IgD-negative memory B cell (primary cell): ENCODE data around the gene SEC23IP. TPM values are rescaled to one million over a fixed set of nuclear protein-coding genes. Genes with fewer than 3 reads are reported as not detected.

Source experiments
- H3K27ac Mint-ChIP-seq, 3 donors: one replicate each; pipeline ENCODE4 v1.8.0; 2020 to 2022; ENCODE audit warnings: mild to moderate bottlenecking in 3 of 3, mixed read lengths in 3 of 3, moderate library complexity in 1 of 3
- H3K27me3 Mint-ChIP-seq: one replicate; pipeline ENCODE4 v1.8.0; 2021; ENCODE audit warnings: mixed read lengths
- H3K36me3 Mint-ChIP-seq: one replicate; pipeline ENCODE4 v1.8.0; 2020; ENCODE audit warnings: mild to moderate bottlenecking, mixed read lengths
- H3K4me1 Mint-ChIP-seq, 3 donors: one replicate each; pipeline ENCODE4 v1.8.0; 2020 to 2022; ENCODE audit warnings: mixed read lengths in 3 of 3, mild to moderate bottlenecking in 1 of 3
- H3K4me3 Mint-ChIP-seq, 4 donors: one replicate each; pipeline ENCODE4 v1.8.0; 2020 to 2022; ENCODE audit warnings: mild to moderate bottlenecking in 4 of 4, mixed read lengths in 4 of 4, moderate library complexity in 3 of 4
- H3K9me3 Mint-ChIP-seq, 3 donors: one replicate each; pipeline ENCODE4 v1.8.0; 2020 to 2021; ENCODE audit warnings: mixed read lengths in 3 of 3, mild to moderate bottlenecking in 1 of 3
- polyA plus RNA-seq: library from polyadenylated mRNA; unstranded; fragments of 300-500 nt; fragmentation: Illumina TruSeq; gene quantifications from one replicate; pipeline ENCODE4 v1.2.3, GENCODE V29; 2021

The SEC23IP gene
- polyA plus RNA-seq, 1 donor from 2014 or later, result 42.4 TPM

DNA sequence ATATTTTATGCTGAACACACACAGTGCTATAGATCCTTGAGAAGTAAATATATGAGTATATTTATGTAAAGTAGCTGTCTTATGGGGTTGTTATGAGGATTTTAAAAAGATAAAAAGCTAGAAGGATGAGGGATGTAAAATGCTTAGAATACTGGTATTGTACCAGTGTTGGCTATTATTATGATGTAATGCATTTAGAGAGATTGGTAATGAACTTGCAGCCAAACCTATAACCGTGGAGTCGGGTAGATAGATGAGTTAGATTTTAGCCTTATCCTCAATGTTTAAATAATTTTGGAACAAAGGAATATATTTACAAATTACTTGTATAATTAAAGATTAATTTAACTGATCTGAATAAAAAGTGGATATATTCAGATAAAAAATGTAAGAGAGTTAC, 99.3 kb downstream of the SEC23IP start:
- no peak overlapping the region for H3K4me3 Mint-ChIP-seq
- H3K36me3 Mint-ChIP-seq, result no peaks in the 10 kb centered on the region
- H3K9me3 Mint-ChIP-seq, result peaks cover 2 to 13% (median 4%) of the 10 kb centered on the region in 3 donors
- no peaks in the 10 kb centered on the region for H3K4me1 Mint-ChIP-seq
- no peak overlapping the region for H3K27ac Mint-ChIP-seq
- peaks cover 8% of the 10 kb centered on the region for H3K27me3 Mint-ChIP-seq

Other genes starting within 250 kb of the SEC23IP start
- 3.9 TPM for gene BAG3, start 241.3 kb upstream of the SEC23IP start, polyA plus RNA-seq
- 12.0 TPM for gene INPP5F, start 166.7 kb upstream of the SEC23IP start, polyA plus RNA-seq
- 33.9 TPM for gene MCMBP, start 19.9 kb upstream of the SEC23IP start, polyA plus RNA-seq